Vagina (tissue), 2 donors: ENCODE results near the gene MTCL3.

Experiments
- POLR2A ChIP-seq, 2 donors: fragments of 450-650 bp; IDR thresholded peaks; one replicate each; pipeline ENCODE4 v1.6.1; 2017; ENCODE audit warnings: antibody characterized with exemption in 2 of 2, mild to moderate bottlenecking in 2 of 2, moderate library complexity in 2 of 2
- TF ChIP-seq, protein P1 (sequence below), 3 experiments: fragments of 450-650 bp in 2 of 3; fragments of 200-600 bp in 1 of 3; sonication (generic) in 1 of 3; IDR thresholded peaks; one replicate each; pipeline ENCODE4 v1.5.1; 2017 to 2019; ENCODE audit warnings: antibody characterized with exemption in 3 of 3, mild to moderate bottlenecking in 2 of 3, moderate library complexity in 2 of 3

DNA sequence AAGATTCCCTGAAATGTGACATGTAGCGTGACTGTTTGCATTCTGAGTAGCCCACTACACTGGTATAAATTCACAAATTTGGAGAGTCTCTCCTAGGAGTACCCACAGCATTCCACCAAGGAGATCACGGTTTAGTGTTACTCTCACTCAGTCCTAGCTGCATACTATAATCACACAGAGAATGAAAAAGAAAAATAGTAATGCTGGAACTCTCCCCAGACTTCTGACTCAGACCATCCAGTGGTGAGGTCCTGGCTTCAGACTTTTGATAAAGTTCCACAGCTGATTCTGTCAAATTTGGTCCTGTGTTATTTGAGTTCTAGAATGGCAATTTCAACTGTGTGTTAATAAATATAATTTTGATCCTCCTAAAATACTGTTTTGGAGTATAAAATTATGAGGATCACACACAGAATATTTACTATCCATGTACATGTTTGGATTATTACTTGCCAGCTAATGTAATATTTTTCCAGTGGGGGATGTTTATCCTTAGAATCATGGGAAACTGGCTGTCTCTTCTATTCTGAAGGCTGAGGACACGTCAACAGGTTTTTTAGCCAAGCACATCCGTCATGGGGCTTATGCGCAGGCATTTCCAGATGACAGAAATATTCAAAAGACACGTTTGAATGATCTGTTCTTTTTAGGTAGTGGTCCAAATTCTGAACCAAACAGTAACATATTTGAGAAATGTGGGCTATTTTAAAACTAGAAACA is 54.8 kb downstream of the MTCL3 start:
- TF ChIP-seq, protein P1, sequence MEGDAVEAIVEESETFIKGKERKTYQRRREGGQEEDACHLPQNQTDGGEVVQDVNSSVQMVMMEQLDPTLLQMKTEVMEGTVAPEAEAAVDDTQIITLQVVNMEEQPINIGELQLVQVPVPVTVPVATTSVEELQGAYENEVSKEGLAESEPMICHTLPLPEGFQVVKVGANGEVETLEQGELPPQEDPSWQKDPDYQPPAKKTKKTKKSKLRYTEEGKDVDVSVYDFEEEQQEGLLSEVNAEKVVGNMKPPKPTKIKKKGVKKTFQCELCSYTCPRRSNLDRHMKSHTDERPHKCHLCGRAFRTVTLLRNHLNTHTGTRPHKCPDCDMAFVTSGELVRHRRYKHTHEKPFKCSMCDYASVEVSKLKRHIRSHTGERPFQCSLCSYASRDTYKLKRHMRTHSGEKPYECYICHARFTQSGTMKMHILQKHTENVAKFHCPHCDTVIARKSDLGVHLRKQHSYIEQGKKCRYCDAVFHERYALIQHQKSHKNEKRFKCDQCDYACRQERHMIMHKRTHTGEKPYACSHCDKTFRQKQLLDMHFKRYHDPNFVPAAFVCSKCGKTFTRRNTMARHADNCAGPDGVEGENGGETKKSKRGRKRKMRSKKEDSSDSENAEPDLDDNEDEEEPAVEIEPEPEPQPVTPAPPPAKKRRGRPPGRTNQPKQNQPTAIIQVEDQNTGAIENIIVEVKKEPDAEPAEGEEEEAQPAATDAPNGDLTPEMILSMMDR (IDR thresholded peaks at IDR 0.05), result no peak
- no peak for TF ChIP-seq POLR2A (IDR thresholded peaks at IDR 0.05)
